Bone marrow (tissue), 2 donors: ENCODE data around the gene PCDHGA1.
"Not testable (repeated sequence)": the region's sequence is repeated elsewhere in the genome, so short reads cannot be mapped to it uniquely, and the experiment has no call there.

Experiments used
- DNase-seq, 2 donors: peaks; one replicate each; lab custom pipeline; 2025; lab: John Stamatoyannopoulos, UW

PCDHGA1 gene

GRCh38 chr5:141409598-141410306 lies 79.4 kb downstream of the PCDHGA1 start:
- DNase-seq: no peak

- DNase-seq: no peak
Observed at GRCh38 chr5:141411575-141411974, 81.3 kb downstream of the PCDHGA1 start.

- DNase-seq: peak; percentile 48 to 49
Observed at GRCh38 chr5:141412854-141413539, 82.7 kb downstream of the PCDHGA1 start, which contains the start of gene PCDHGA10. PCDHGA10 (plus strand) TSS chr5:141412987; CDS start chr5:141413176, 189 bp downstream.

- no peak for DNase-seq
Observed at GRCh38 chr5:141413540-141414069, 83.3 kb downstream of the PCDHGA1 start.

GRCh38 chr5:141414548-141415274 lies 84.4 kb downstream of the PCDHGA1 start:
- DNase-seq: not testable (repeated sequence)

- not testable (repeated sequence) for DNase-seq
Observed at GRCh38 chr5:141415275-141415618, 84.9 kb downstream of the PCDHGA1 start.

- DNase-seq: peak in 1 of 2 donors; percentile 38
Observed at GRCh38 chr5:141417494-141418172, 87.3 kb downstream of the PCDHGA1 start, which contains the start of gene PCDHGB7. PCDHGB7 (plus strand) TSS chr5:141417677; CDS start chr5:141417860, 183 bp downstream.

GRCh38 chr5:141419074-141419880 lies 89.0 kb downstream of the PCDHGA1 start:
- DNase-seq: no peak

GRCh38 chr5:141420855-141421488 lies 90.7 kb downstream of the PCDHGA1 start, which contains the start of gene PCDHGA11:
PCDHGA11 (plus strand) TSS chr5:141421051; CDS start chr5:141421228, 177 bp downstream.
- DNase-seq: peak in 1 of 2 donors; percentile 25

GRCh38 chr5:141421489-141421855 lies 91.2 kb downstream of the PCDHGA1 start:
- no peak for DNase-seq

GRCh38 chr5:141422742-141423291 lies 92.5 kb downstream of the PCDHGA1 start:
- DNase-seq: no peak

GRCh38 chr5:141427783-141428426 lies 97.6 kb downstream of the PCDHGA1 start:
- DNase-seq: no peak

- DNase-seq: no peak
Observed at GRCh38 chr5:141430332-141431113, 100.2 kb downstream of the PCDHGA1 start, which contains the start of gene PCDHGA12. PCDHGA12 (plus strand) TSS chr5:141430507; CDS start chr5:141430760, 253 bp downstream.

- DNase-seq: no peak
Observed at GRCh38 chr5:141431286-141431685, 101.0 kb downstream of the PCDHGA1 start.

- DNase-seq: not testable (repeated sequence)
Observed at GRCh38 chr5:141432308-141432707, 102.0 kb downstream of the PCDHGA1 start.

GRCh38 chr5:141432726-141433125 lies 102.4 kb downstream of the PCDHGA1 start:
- DNase-seq: not testable (repeated sequence)

GRCh38 chr5:141434006-141434405 lies 103.7 kb downstream of the PCDHGA1 start:
- DNase-seq: no peak

- no peak for DNase-seq
Observed at GRCh38 chr5:141437221-141437620, 106.9 kb downstream of the PCDHGA1 start.
